T-helper 2 cell treated with Interferon-gamma antibody and Interleukin-4, amounts not matched to agents 5 μg/mL and 100 μg/mL, for 36 hours (primary cell): Measurements from ENCODE around the gene RNU11.
"Not testable (repeated sequence)": the region's sequence is repeated elsewhere in the genome, so short reads cannot be mapped to it uniquely, and the experiment has no call there.

ENCODE experiments used
- DNase-seq: peaks from one replicate; pipeline ENCODE4 v3.0.0; 2021; ENCODE audit warnings: low spot score
- H3K27ac Mint-ChIP-seq: one replicate; pipeline ENCODE4 v1.8.0; 2021; ENCODE audit warnings: mild to moderate bottlenecking, mixed read lengths
- H3K27me3 Mint-ChIP-seq: one replicate; pipeline ENCODE4 v1.8.0; 2021; ENCODE audit warnings: low read depth, mixed read lengths
- H3K36me3 Mint-ChIP-seq: one replicate; pipeline ENCODE4 v1.8.0; 2021; ENCODE audit warnings: low read depth, mixed read lengths
- H3K4me1 Mint-ChIP-seq: one replicate; pipeline ENCODE4 v1.8.0; 2021; ENCODE audit warnings: low read depth, mixed read lengths
- H3K4me3 Mint-ChIP-seq: one replicate; pipeline ENCODE4 v1.8.0; 2022; ENCODE audit warnings: mild to moderate bottlenecking, moderate library complexity, mixed read lengths
- H3K9me3 Mint-ChIP-seq: one replicate; pipeline ENCODE4 v1.8.0; 2021; ENCODE audit warnings: mixed read lengths

Gene RNU11

DNA sequence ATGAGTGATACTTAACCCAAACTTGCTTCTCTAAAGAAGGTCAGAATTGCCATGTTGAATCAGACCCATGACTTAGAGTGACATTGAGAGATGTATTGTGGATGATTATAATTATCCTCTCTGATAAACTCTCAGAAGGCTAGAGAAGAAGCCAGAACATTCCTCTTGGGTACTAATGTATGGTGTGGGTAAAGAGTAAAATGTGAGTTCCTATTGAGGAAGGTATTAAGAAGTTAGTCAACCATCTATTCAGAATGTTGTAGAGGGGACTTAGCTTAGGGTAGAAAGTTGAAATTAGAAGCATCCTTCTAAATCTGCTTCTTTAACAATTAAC, 27.5 kb downstream of the RNU11 start:
- no peak for DNase-seq
- peaks cover 9% of the 10 kb centered on the region for H3K36me3 Mint-ChIP-seq
- H3K4me1 Mint-ChIP-seq: peaks cover 4% of the 10 kb centered on the region
- H3K9me3 Mint-ChIP-seq: no peaks in the 10 kb centered on the region
- no peak overlapping the region for H3K4me3 Mint-ChIP-seq
- no peak overlapping the region for H3K27ac Mint-ChIP-seq
- no peaks in the 10 kb centered on the region for H3K27me3 Mint-ChIP-seq

DNA sequence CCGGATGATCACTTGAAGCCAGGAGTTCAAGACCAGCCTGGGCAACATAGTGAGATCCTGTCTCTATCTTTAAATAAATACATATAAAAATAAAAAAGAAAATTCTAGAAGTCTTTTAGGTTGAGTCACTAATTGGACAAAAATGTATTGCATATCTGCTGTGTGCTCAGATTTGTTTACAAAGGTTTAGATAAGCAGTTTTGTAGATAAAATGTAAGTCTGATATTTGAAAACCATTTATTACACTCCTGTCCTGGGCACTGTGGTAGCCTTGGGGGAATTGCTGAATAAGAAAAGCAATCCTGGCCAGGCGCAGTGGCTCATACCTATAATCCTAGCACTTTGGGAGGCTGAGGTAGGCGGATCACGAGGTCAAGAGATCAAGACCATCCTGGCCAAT, 31.8 kb downstream of the RNU11 start:
- DNase-seq: no peak
- H3K4me3 Mint-ChIP-seq: no peak overlapping the region
- H3K27ac Mint-ChIP-seq: no peak overlapping the region
- no peaks in the 10 kb centered on the region for H3K9me3 Mint-ChIP-seq
- no peaks in the 10 kb centered on the region for H3K27me3 Mint-ChIP-seq
- peaks cover 17% of the 10 kb centered on the region for H3K36me3 Mint-ChIP-seq
- H3K4me1 Mint-ChIP-seq: peaks cover 5% of the 10 kb centered on the region

DNA sequence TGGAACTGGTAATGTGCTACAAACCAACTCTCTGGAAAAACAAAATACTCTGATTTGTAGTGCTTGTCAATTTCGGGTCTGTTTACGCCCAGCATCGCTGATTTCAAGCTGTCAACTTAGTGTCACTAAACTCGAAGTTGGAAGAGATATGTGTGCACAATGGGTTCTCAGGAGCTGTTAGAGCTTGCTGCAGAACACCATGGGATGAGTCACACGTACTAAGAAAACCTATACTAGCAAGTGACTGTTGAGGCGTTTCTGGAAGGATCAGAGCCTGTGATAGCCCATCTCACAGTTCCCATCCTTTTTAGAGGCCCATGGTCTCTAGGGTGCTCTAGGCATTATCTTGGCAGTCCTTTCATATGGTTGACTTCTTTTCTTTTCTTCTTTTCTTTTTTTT, 34.4 kb downstream of the RNU11 start:
- Mint-ChIP-seq H3K27me3 (no peaks in the 10 kb centered on the region), H3K27ac (no peak overlapping the region), H3K4me1 (peaks cover 7% of the 10 kb centered on the region), H3K9me3 (no peaks in the 10 kb centered on the region), H3K4me3 (no peak overlapping the region), H3K36me3 (peaks cover 30% of the 10 kb centered on the region)
- DNase-seq: no peak

DNA sequence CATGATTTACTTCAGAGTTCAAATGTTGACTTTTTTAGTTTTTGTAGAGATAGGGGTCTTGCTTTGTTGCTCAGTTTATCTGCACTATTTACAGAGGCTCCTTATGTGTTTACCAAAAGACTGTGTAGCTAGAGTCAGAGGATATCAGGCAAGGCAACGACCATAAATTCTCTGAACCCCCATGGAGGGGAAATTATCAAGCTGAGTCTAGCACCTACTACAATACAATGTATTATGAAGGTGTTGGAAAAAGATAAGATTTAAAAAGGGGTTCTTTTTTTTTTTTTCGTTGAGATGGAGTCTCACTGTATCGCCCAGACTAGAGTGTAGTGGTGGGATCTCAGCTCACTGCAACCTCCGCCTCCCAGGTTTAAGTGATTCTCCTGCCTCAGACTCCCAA, 36.5 kb downstream of the RNU11 start:
- no peaks in the 10 kb centered on the region for H3K9me3 Mint-ChIP-seq
- no peak overlapping the region for H3K4me3 Mint-ChIP-seq
- peaks cover 27% of the 10 kb centered on the region for H3K36me3 Mint-ChIP-seq
- H3K4me1 Mint-ChIP-seq: peaks cover 7% of the 10 kb centered on the region
- no peak overlapping the region for H3K27ac Mint-ChIP-seq
- no peak for DNase-seq
- H3K27me3 Mint-ChIP-seq: no peaks in the 10 kb centered on the region

DNA sequence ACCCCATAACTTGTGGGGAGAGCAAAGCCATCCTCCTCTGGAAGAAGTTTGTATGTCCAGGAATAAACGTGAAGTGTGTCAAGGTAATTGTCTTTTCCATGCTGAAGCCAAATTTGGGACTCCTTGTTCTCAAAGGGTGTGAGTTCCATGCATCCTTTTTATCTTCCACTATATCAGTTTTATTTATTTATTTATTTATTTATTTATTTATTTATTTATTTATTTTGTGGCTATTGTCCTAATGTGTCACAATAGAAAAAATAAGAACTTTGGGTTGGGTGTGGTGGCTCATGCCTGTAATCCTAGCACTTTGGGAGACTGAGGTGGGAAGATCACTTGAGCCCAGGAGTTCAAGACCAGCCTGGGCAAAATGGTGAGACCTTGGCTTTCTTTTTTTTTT, 43.2 kb downstream of the RNU11 start:
- H3K9me3 Mint-ChIP-seq, H3K27me3 Mint-ChIP-seq, H3K4me3 Mint-ChIP-seq, H3K27ac Mint-ChIP-seq, DNase-seq, H3K4me1 Mint-ChIP-seq: not testable (repeated sequence)
- H3K36me3 Mint-ChIP-seq: peaks cover 36% of the 10 kb centered on the region
